Measurements from ENCODE around the gene CAVIN1.

- TF ChIP-seq CTCF (IDR thresholded peaks at IDR 0.05): no peak
- TF ChIP-seq EZH2 (IDR thresholded peaks at IDR 0.05): no peak
Measured at GRCh38 chr17:42458497-42459255, 35.6 kb upstream of the CAVIN1 start, which contains the start of gene ATP6V0A1.

All from neural progenitor cell (in vitro differentiated cells).